Measurements from ENCODE around the gene AEBP2. TPM values are rescaled to one million over a fixed set of nuclear protein-coding genes. Genes with fewer than 3 reads are reported as not detected.
A peak's percentile ranks its signal among the peaks of the same experiment; 100 is the strongest.
"Not testable (repeated sequence)": the region's sequence is repeated elsewhere in the genome, so short reads cannot be mapped to it uniquely, and the experiment has no call there.

AEBP2 gene
- total RNA-seq, 4 donors from 2014 or later, result 47.7 to 89.5 (median 56.7) TPM

DNA sequence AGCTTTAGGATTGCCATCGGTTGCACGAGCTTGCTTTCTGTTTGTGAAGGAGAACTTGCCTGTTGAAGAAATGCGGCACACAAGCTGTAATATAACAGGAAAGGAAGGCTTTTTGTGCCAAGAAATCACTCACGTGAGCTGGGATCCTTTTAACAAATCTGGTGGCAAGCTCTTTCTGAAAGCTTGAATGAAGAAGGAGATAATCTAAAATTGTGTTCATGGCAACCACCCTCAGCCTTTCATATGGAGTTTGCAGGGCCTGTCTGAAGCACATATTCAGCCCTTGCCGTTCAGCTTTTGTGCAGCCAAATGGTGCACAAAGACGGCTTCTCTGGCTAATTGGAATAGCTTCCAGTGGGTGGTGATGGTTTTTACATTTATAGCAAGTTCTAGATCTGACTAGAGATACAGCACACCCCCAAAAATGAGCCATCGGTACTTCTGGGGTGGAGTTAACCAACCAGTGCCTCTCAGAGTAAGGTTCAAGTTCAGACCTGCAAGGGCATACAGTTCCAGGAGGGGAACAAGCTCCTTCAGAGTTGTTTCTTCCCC is 107.4 kb downstream of the AEBP2 start:
- Histone ChIP-seq H3K9me3 (no peaks in the 10 kb centered on the region), H3K27me3 (no peaks in the 10 kb centered on the region), H3K27ac (peak overlapping the region; percentile 81), H3K4me1 (peaks cover 25% of the 10 kb centered on the region), H3K36me3 (no peaks in the 10 kb centered on the region), H3K4me3 (peak overlapping the region; percentile 25)
- TF ChIP-seq POLR2AphosphoS5 (IDR thresholded peaks at IDR 0.05) (no peak), EP300 (IDR thresholded peaks at IDR 0.05) (no peak), POLR2A (IDR thresholded peaks at IDR 0.05) (no peak), CTCF (IDR thresholded peaks at IDR 0.05) (no peak)
- 9% methylated on average over 7 of the region's 7 CpGs for WGBS
- DNase-seq (ENCODE audit: low spot score in 2 of 2), result no peak

GRCh38 chr12:19547271-19547671 is 108.0 kb downstream of the AEBP2 start:
- no peak for TF ChIP-seq POLR2A (IDR thresholded peaks at IDR 0.05)
- no peak for TF ChIP-seq CTCF (IDR thresholded peaks at IDR 0.05)
- no peak for TF ChIP-seq POLR2AphosphoS5 (IDR thresholded peaks at IDR 0.05)
- no peak for TF ChIP-seq EP300 (IDR thresholded peaks at IDR 0.05)
- no peak for DNase-seq (ENCODE audit: low spot score in 2 of 2)
- Histone ChIP-seq H3K36me3 (no peaks in the 10 kb centered on the region), H3K27me3 (no peaks in the 10 kb centered on the region), H3K9me3 (no peaks in the 10 kb centered on the region), H3K27ac (peak overlapping the region; percentile 81), H3K4me1 (peaks cover 25% of the 10 kb centered on the region), H3K4me3 (peak overlapping the region; percentile 25)

- H3K4me1 ChIP-seq, result peaks cover 35% of the 10 kb centered on the region
- H3K27ac ChIP-seq, result no peak overlapping the region
- H3K36me3 ChIP-seq, result no peaks in the 10 kb centered on the region
- H3K9me3 ChIP-seq, result no peaks in the 10 kb centered on the region
- TF ChIP-seq POLR2A (IDR thresholded peaks at IDR 0.05), result no peak
- no peak for TF ChIP-seq CTCF (IDR thresholded peaks at IDR 0.05)
- no peak for TF ChIP-seq EP300 (IDR thresholded peaks at IDR 0.05)
- no peak for TF ChIP-seq POLR2AphosphoS5 (IDR thresholded peaks at IDR 0.05)
- no peaks in the 10 kb centered on the region for H3K27me3 ChIP-seq
- 94% methylated on average over 4 of the region's 4 CpGs for WGBS
- DNase-seq (ENCODE audit: low spot score in 2 of 2), result no peak
- H3K4me3 ChIP-seq, result no peak overlapping the region
Measured at GRCh38 chr12:19548834-19549233, 109.5 kb downstream of the AEBP2 start.

DNA sequence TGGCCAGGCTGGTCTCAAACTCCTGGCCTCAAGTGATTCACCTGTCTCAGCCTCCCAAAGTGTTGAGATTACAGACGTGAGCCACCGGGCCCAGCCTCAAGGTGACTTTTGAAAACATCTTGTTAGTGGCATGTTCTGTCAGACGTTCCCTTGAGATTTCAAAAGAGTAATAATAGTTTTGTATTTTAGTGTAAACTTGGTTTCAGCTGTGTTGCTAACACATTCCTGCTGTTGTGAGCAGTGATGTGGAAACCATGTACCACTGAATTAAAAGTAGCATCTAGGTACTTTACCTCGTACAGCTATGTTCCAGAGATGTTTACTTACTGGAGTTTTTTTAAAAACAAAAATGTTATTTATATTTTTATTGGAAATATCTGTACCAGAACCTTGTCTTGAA is 111.3 kb downstream of the AEBP2 start:
- DNase-seq (ENCODE audit: low spot score in 2 of 2), result no peak
- Histone ChIP-seq H3K9me3 (no peaks in the 10 kb centered on the region), H3K4me3 (no peak overlapping the region), H3K36me3 (no peaks in the 10 kb centered on the region), H3K4me1 (peaks cover 36% of the 10 kb centered on the region), H3K27ac (no peak overlapping the region), H3K27me3 (no peaks in the 10 kb centered on the region)
- WGBS, result 93% methylated on average over 4 of the region's 4 CpGs
- TF ChIP-seq EP300 (IDR thresholded peaks at IDR 0.05) (no peak), POLR2AphosphoS5 (IDR thresholded peaks at IDR 0.05) (no peak), CTCF (IDR thresholded peaks at IDR 0.05) (no peak)

- not testable (repeated sequence) for DNase-seq (ENCODE audit: low spot score in 2 of 2); H3K36me3 ChIP-seq; H3K4me3 ChIP-seq; H3K9me3 ChIP-seq; H3K27me3 ChIP-seq; H3K27ac ChIP-seq
- 83% methylated on average over 13 of the region's 13 CpGs for WGBS
- H3K4me1 ChIP-seq, result peaks cover 17% of the 10 kb centered on the region
Measured at GRCh38 chr12:19552441-19553097, 113.3 kb downstream of the AEBP2 start.

DNA sequence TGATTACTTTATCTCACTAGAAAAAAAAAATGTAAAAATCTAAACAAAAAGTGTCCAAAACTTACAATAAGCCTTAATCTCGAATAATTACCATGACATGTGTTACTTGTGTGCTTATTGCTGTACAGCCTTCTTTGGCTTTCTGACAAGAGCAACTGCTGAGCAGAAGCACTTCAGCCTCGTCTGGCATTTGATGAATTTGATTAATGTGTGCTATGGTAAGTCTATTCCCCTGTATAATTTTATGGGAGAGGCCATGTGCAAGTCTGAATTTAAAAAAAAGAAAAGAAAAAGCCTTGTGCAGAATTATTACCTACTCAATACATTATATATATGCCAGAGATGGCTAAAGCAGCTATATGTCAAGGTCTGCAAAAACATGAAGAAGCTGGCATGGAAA is 113.9 kb downstream of the AEBP2 start:
- no peak for DNase-seq (ENCODE audit: low spot score in 2 of 2)
- WGBS, result 43% methylated on average over 2 of the region's 2 CpGs
- H3K4me1 ChIP-seq, result peaks cover 12% of the 10 kb centered on the region

More for the DNA sequence above, 113.9 kb downstream of the AEBP2 start:
- no peaks in the 10 kb centered on the region for H3K27me3 ChIP-seq
- no peak overlapping the region for H3K4me3 ChIP-seq
- H3K9me3 ChIP-seq, result no peaks in the 10 kb centered on the region
- H3K27ac ChIP-seq, result no peak overlapping the region
- H3K36me3 ChIP-seq, result no peaks in the 10 kb centered on the region
- TF ChIP-seq POLR2AphosphoS5 (IDR thresholded peaks at IDR 0.05), result no peak
- no peak for TF ChIP-seq EP300 (IDR thresholded peaks at IDR 0.05)
- TF ChIP-seq CTCF (IDR thresholded peaks at IDR 0.05), result no peak
- TF ChIP-seq POLR2A (IDR thresholded peaks at IDR 0.05), result no peak

Measured in suprapubic skin (tissue), 4 donors.